Measurements from ENCODE around the gene DRC7. TPM values are rescaled to one million over a fixed set of nuclear protein-coding genes. Genes with fewer than 3 reads are reported as not detected.

DRC7 gene
- total RNA-seq, 1 donor from 2014 or later = not detected

DNA sequence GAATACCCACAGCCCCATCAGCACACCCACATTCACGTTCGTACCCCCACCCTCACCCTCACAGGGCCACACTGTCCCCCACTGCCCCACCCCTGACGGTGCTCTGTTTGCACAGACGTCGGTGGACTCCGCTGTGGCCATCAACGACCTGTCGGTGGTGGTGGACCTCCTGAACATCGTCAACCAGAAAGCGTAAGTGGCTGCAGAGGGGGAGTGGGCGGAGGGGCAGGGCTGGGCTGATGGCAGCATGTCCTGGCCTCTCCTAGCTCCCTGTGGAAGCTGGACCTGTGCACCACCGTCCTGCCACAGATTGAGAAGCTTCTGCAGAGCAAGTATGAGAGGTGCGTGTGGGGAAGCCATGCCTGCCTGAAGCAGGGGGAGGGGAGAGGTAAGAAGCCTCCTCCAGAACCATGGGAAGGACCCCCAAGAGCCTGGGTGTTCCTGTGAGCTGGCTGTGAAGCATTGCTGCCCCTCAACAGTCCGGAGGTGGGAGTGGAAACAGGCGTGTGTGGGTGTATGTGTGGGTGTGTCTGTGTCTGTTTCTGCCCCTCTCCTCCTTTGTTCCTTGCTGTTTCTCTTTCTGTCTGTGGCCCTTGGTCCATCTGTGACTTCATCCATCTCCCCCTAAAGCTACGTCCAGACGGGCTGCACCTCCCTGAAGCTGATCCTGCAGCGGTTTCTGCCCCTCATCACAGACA, 61.3 kb downstream of the DRC7 start:
- Histone ChIP-seq H3K4me3 (no peak overlapping the region), H3K36me3 (peaks cover 19 to 53% of the 10 kb centered on the region in 2 donors), H3K27me3 (no peaks in the 10 kb centered on the region), H3K4me1 (no peaks in the 10 kb centered on the region), H3K9me3 (no peaks in the 10 kb centered on the region), H3K27ac (no peak overlapping the region)
- no peak for DNase-seq (ENCODE audit: low spot score in 2 of 2)
- TF ChIP-seq, protein P1, sequence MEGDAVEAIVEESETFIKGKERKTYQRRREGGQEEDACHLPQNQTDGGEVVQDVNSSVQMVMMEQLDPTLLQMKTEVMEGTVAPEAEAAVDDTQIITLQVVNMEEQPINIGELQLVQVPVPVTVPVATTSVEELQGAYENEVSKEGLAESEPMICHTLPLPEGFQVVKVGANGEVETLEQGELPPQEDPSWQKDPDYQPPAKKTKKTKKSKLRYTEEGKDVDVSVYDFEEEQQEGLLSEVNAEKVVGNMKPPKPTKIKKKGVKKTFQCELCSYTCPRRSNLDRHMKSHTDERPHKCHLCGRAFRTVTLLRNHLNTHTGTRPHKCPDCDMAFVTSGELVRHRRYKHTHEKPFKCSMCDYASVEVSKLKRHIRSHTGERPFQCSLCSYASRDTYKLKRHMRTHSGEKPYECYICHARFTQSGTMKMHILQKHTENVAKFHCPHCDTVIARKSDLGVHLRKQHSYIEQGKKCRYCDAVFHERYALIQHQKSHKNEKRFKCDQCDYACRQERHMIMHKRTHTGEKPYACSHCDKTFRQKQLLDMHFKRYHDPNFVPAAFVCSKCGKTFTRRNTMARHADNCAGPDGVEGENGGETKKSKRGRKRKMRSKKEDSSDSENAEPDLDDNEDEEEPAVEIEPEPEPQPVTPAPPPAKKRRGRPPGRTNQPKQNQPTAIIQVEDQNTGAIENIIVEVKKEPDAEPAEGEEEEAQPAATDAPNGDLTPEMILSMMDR (IDR thresholded peaks at IDR 0.05) = no peak
- intact Hi-C loops (cut with DNase I) = loop anchor here (2.0 kb wide), 1 partner anchor 45 kb away; no protein-coding TSS in a partner anchor

GRCh38 chr16:57756424-57757325, 62.1 kb downstream of the DRC7 start:
- Histone ChIP-seq H3K27me3 (no peaks in the 10 kb centered on the region), H3K4me3 (no peak overlapping the region), H3K27ac (no peak overlapping the region), H3K4me1 (no peaks in the 10 kb centered on the region), H3K9me3 (no peaks in the 10 kb centered on the region), H3K36me3 (peaks cover 24 to 52% of the 10 kb centered on the region in 2 donors)
- TF ChIP-seq, protein P1 (IDR thresholded peaks at IDR 0.05) = no peak
- DNase-seq (ENCODE audit: low spot score in 2 of 2) = no peak
- intact Hi-C loops (cut with DNase I) = loop anchor here (1.0 to 2.0 kb wide), 5 partner anchors 21 to 248 kb away; partner anchors contain the start of genes KATNB1 and ZNF319

DNA sequence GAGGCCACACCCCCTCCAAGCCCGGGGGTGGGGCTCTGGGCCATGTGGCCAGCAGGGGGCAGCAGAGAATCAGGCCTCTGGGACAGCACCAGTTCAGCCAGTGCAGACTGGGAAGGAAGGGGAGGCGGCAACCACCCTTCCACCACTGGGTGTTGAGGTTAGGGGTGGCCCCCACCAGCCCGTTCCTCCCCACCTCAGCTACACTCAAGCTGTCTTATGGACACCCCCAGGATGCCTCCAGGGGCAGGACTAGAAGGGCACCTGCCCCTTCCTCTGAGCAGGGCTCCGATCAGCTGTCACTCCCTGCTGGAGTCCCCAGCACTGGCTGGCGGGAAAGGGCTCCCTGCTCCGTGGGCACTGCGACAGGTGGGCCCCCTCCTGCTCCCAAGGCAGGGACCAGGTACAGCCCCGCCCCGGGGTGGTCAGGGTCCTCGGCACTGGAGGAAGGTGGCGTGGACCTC, 62.8 kb downstream of the DRC7 start:
- TF ChIP-seq, protein P1 (IDR thresholded peaks at IDR 0.05) = peak; percentile 92 to 98 (median 92)
- Histone ChIP-seq H3K9me3 (no peaks in the 10 kb centered on the region), H3K27me3 (no peaks in the 10 kb centered on the region), H3K27ac (no peak overlapping the region), H3K4me3 (no peak overlapping the region), H3K36me3 (peaks cover 24 to 45% of the 10 kb centered on the region in 2 donors), H3K4me1 (no peaks in the 10 kb centered on the region)
- intact Hi-C loops (cut with DNase I) = loop anchor here (1.0 to 2.0 kb wide), 5 partner anchors 22 to 247 kb away; partner anchors contain the start of genes KATNB1 and ZNF319
- peak; percentile 46 to 93 for DNase-seq (ENCODE audit: low spot score in 2 of 2)

GRCh38 chr16:57757883-57758282, 63.3 kb downstream of the DRC7 start:
- no peak overlapping the region for H3K27ac ChIP-seq

More at GRCh38 chr16:57757883-57758282, 63.3 kb downstream of the DRC7 start:
- H3K27me3 ChIP-seq = no peaks in the 10 kb centered on the region
- H3K9me3 ChIP-seq = no peaks in the 10 kb centered on the region
- H3K4me1 ChIP-seq = no peaks in the 10 kb centered on the region
- intact Hi-C loops (cut with DNase I) = loop anchor here (1.0 to 2.0 kb wide), 5 partner anchors 23 to 246 kb away; partner anchors contain the start of genes KATNB1 and ZNF319
- DNase-seq (ENCODE audit: low spot score in 2 of 2) = no peak
- no peak overlapping the region for H3K4me3 ChIP-seq
- peaks cover 24 to 44% of the 10 kb centered on the region in 2 donors for H3K36me3 ChIP-seq
- TF ChIP-seq, protein P1 (IDR thresholded peaks at IDR 0.05) = no peak
